Endothelial cell of umbilical vein (primary cell): ENCODE data around the gene SMCP.

ENCODE experiments used
- EZH2 ChIP-seq: IDR thresholded peaks from 2 replicates; pipeline ENCODE4 v1.6.1; 2012; ENCODE audit warnings: borderline replicate concordance, low read depth, mild to moderate bottlenecking, moderate library complexity, low read length, inconsistent platforms; ENCODE audit not compliant: severe bottlenecking
- FOS ChIP-seq: IDR thresholded peaks from 2 replicates; pipeline ENCODE4 v1.6.1; 2011; ENCODE audit warnings: mild to moderate bottlenecking, low read length, moderate library complexity, borderline replicate concordance; ENCODE audit not compliant: insufficient read depth
- GATA2 ChIP-seq: IDR thresholded peaks from 2 replicates; pipeline ENCODE4 v1.7.0; 2011; ENCODE audit warnings: low read depth, mild to moderate bottlenecking, moderate library complexity, mixed read lengths, low read length; ENCODE audit not compliant: insufficient read length, insufficient read depth
- JUN ChIP-seq: IDR thresholded peaks from 2 replicates; pipeline ENCODE4 v1.6.1; 2011; ENCODE audit warnings: borderline replicate concordance, low read depth; ENCODE audit not compliant: insufficient read length, insufficient read depth
- MYC ChIP-seq: IDR thresholded peaks from one replicate; pipeline ENCODE4 v1.6.1; 2011; ENCODE audit warnings: mild to moderate bottlenecking, low read depth, low read length
- POLR2A ChIP-seq: IDR thresholded peaks from 2 replicates; pipeline ENCODE4 v1.6.1; 2012; ENCODE audit warnings: low read depth, mild to moderate bottlenecking, control low read depth, low read length
- POLR2AphosphoS5 ChIP-seq: IDR thresholded peaks from 2 replicates; pipeline ENCODE4 v1.6.1; 2012; ENCODE audit warnings: low read depth, mild to moderate bottlenecking, control low read depth, low read length, moderate library complexity; ENCODE audit not compliant: insufficient read depth
- TF ChIP-seq, protein P1 (sequence below), 2 donors: IDR thresholded peaks; 1 replicate in 1 of 2; 2 replicates in 1 of 2; pipeline ENCODE4 v1.5.1; 2011; ENCODE audit warnings: low read length in 2 of 2, mild to moderate bottlenecking in 2 of 2, moderate library complexity in 2 of 2, control low read depth in 1 of 2, inconsistent platforms in 1 of 2, low read depth in 1 of 2; ENCODE audit not compliant: insufficient read depth in 1 of 2; ENCODE audit errors: extremely low read depth in 1 of 2
- TF ChIP-seq, protein P2 (sequence below): IDR thresholded peaks from 2 replicates; pipeline ENCODE4 v1.6.1; 2011; ENCODE audit not compliant: insufficient read depth, insufficient read length

DNA sequence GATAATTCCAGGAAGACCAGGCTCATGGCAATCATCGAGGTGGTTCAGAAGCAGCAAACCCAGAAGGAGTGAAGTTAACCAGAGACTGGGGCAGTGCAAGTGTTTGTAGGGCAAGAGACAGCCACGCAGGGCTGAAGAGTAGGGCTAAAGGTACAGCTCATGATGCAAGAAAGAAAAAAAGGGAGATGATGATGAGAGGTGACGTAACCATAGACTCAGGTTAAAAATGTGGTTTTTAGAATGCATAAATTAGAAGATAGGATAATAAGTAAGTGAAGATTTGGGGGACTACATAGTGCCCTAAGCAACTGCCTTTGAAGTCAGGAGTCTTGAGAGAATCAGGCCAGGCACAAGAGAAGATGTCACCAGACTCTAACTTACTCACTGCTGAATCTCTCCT is 18.0 kb upstream of the SMCP start:
- TF ChIP-seq, protein P1, sequence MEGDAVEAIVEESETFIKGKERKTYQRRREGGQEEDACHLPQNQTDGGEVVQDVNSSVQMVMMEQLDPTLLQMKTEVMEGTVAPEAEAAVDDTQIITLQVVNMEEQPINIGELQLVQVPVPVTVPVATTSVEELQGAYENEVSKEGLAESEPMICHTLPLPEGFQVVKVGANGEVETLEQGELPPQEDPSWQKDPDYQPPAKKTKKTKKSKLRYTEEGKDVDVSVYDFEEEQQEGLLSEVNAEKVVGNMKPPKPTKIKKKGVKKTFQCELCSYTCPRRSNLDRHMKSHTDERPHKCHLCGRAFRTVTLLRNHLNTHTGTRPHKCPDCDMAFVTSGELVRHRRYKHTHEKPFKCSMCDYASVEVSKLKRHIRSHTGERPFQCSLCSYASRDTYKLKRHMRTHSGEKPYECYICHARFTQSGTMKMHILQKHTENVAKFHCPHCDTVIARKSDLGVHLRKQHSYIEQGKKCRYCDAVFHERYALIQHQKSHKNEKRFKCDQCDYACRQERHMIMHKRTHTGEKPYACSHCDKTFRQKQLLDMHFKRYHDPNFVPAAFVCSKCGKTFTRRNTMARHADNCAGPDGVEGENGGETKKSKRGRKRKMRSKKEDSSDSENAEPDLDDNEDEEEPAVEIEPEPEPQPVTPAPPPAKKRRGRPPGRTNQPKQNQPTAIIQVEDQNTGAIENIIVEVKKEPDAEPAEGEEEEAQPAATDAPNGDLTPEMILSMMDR (IDR thresholded peaks at IDR 0.05; ENCODE audit: extremely low read depth in 1 of 2, insufficient read depth in 1 of 2, low read depth in 1 of 2, low read length in 2 of 2) = no peak
- TF ChIP-seq POLR2A (no peak), FOS (no peak), POLR2AphosphoS5 (no peak), EZH2 (no peak), MYC (no peak), JUN (no peak), GATA2 (no peak)
- TF ChIP-seq, protein P2, sequence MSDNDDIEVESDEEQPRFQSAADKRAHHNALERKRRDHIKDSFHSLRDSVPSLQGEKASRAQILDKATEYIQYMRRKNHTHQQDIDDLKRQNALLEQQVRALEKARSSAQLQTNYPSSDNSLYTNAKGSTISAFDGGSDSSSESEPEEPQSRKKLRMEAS = no peak
